GM12891 (cell line): Measurements from ENCODE around the gene POU3F2.

Source experiments
- POLR2A ChIP-seq: IDR thresholded peaks from 2 replicates; pipeline ENCODE4 v1.6.1; 2011; ENCODE audit warnings: low read depth, low read length, control low read depth
- POLR2AphosphoS5 ChIP-seq: IDR thresholded peaks from 2 replicates; pipeline ENCODE4 v1.6.1; 2011; ENCODE audit warnings: low read depth, low read length, control low read depth
- POU2F2 ChIP-seq: IDR thresholded peaks from 2 replicates; pipeline ENCODE4 v1.6.1; 2011; ENCODE audit warnings: low read depth, mild to moderate bottlenecking, control low read depth, low read length, moderate library complexity
- SPI1 ChIP-seq: IDR thresholded peaks from 2 replicates; pipeline ENCODE4 v1.6.1; 2011; ENCODE audit warnings: low read depth, low read length, control low read depth
- TAF1 ChIP-seq: IDR thresholded peaks from 2 replicates; pipeline ENCODE4 v1.6.1; 2011; ENCODE audit warnings: low read depth, low read length, control low read depth

DNA sequence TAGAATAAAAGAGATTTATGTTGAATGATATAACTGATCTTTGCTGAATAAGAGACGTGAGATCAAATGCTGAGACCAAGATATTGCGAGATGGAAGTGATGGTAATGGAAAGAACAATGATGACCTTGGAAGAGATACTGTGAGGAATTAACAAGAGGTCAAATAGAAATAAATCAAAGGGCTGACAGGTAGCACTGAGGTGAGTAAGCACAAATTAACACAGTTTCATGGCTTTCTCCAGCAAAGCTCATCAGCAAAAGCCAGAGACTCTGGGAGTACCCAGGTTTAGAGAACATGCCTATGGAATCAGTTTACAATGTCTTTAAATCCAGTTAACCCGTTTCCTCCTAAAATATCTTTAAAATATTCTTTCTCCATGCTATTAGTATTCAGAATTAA is 53.3 kb downstream of the POU3F2 start:
- TF ChIP-seq TAF1: no peak
- no peak for TF ChIP-seq POLR2A
- TF ChIP-seq POLR2AphosphoS5: no peak
- no peak for TF ChIP-seq SPI1
- TF ChIP-seq POU2F2: no peak
